T-helper 1 cell treated with Interleukin-12 subunit alpha and Interleukin-12 subunit beta and Interleukin-4 antibody, amounts not matched to agents 30 μg/mL and 1 μg/mL, for 36 hours (primary cell): Measurements from ENCODE around the gene AGFG2.

ENCODE experiments used
- H3K27ac Mint-ChIP-seq: one replicate; pipeline ENCODE4 v1.8.0; 2021; ENCODE audit warnings: mild to moderate bottlenecking, mixed read lengths
- H3K27me3 Mint-ChIP-seq: one replicate; pipeline ENCODE4 v1.8.0; 2021; ENCODE audit warnings: low read depth, mixed read lengths
- H3K36me3 Mint-ChIP-seq: one replicate; pipeline ENCODE4 v1.8.0; 2021; ENCODE audit warnings: low read depth, mixed read lengths
- H3K4me1 Mint-ChIP-seq: one replicate; pipeline ENCODE4 v1.8.0; 2021; ENCODE audit warnings: low read depth, mixed read lengths
- H3K4me3 Mint-ChIP-seq: one replicate; pipeline ENCODE4 v1.8.0; 2021; ENCODE audit warnings: mild to moderate bottlenecking, moderate library complexity, mixed read lengths
- H3K9me3 Mint-ChIP-seq: one replicate; pipeline ENCODE4 v1.8.0; 2021; ENCODE audit warnings: mixed read lengths

The AGFG2 gene

GRCh38 chr7:100590077-100590737 lies 51.2 kb downstream of the AGFG2 start:
- H3K27ac Mint-ChIP-seq, result no peak overlapping the region
- H3K9me3 Mint-ChIP-seq, result no peaks in the 10 kb centered on the region
- peaks cover 7% of the 10 kb centered on the region for H3K4me1 Mint-ChIP-seq
- no peaks in the 10 kb centered on the region for H3K36me3 Mint-ChIP-seq
- H3K27me3 Mint-ChIP-seq, result peaks cover 18% of the 10 kb centered on the region
- no peak overlapping the region for H3K4me3 Mint-ChIP-seq

- H3K4me1 Mint-ChIP-seq, result peaks cover 2% of the 10 kb centered on the region
- H3K27me3 Mint-ChIP-seq, result peaks cover 18% of the 10 kb centered on the region
- no peaks in the 10 kb centered on the region for H3K9me3 Mint-ChIP-seq
- no peaks in the 10 kb centered on the region for H3K36me3 Mint-ChIP-seq
- no peak overlapping the region for H3K4me3 Mint-ChIP-seq
- H3K27ac Mint-ChIP-seq, result no peak overlapping the region
These were observed 52.6 kb downstream of the AGFG2 start for GRCh38 chr7:100591596-100591995.

GRCh38 chr7:100595188-100595587 lies 56.2 kb downstream of the AGFG2 start:
- H3K27me3 Mint-ChIP-seq, result peaks cover 9% of the 10 kb centered on the region
- H3K27ac Mint-ChIP-seq, result no peak overlapping the region

GRCh38 chr7:100598425-100598824 lies 59.4 kb downstream of the AGFG2 start:
- no peak overlapping the region for H3K27ac Mint-ChIP-seq
- H3K9me3 Mint-ChIP-seq, result no peaks in the 10 kb centered on the region
- no peak overlapping the region for H3K4me3 Mint-ChIP-seq
- no peaks in the 10 kb centered on the region for H3K36me3 Mint-ChIP-seq
- H3K27me3 Mint-ChIP-seq, result peaks cover 4% of the 10 kb centered on the region
- H3K4me1 Mint-ChIP-seq, result peaks cover 3% of the 10 kb centered on the region

More at GRCh38 chr7:100595188-100595587, 56.2 kb downstream of the AGFG2 start:
- peaks cover 3% of the 10 kb centered on the region for H3K4me1 Mint-ChIP-seq
- H3K36me3 Mint-ChIP-seq, result no peaks in the 10 kb centered on the region
- H3K9me3 Mint-ChIP-seq, result no peaks in the 10 kb centered on the region
- H3K4me3 Mint-ChIP-seq, result no peak overlapping the region

- Mint-ChIP-seq H3K4me1 (peaks cover 7% of the 10 kb centered on the region), H3K9me3 (no peaks in the 10 kb centered on the region), H3K27ac (no peak overlapping the region), H3K4me3 (no peak overlapping the region), H3K27me3 (peaks cover 2% of the 10 kb centered on the region), H3K36me3 (no peaks in the 10 kb centered on the region)
These were observed 61.1 kb downstream of the AGFG2 start for GRCh38 chr7:100599911-100600729.

GRCh38 chr7:100600730-100601038 lies 61.7 kb downstream of the AGFG2 start:
- H3K27ac Mint-ChIP-seq, result no peak overlapping the region
- H3K4me3 Mint-ChIP-seq, result no peak overlapping the region
- H3K36me3 Mint-ChIP-seq, result no peaks in the 10 kb centered on the region
- H3K4me1 Mint-ChIP-seq, result peaks cover 10% of the 10 kb centered on the region
- H3K27me3 Mint-ChIP-seq, result peaks cover 4% of the 10 kb centered on the region
- H3K9me3 Mint-ChIP-seq, result no peaks in the 10 kb centered on the region

- no peak overlapping the region for H3K27ac Mint-ChIP-seq
- peak overlapping the region; percentile 77 for H3K4me3 Mint-ChIP-seq
- H3K27me3 Mint-ChIP-seq, result peaks cover 14% of the 10 kb centered on the region
- peaks cover 10% of the 10 kb centered on the region for H3K4me1 Mint-ChIP-seq
- H3K36me3 Mint-ChIP-seq, result no peaks in the 10 kb centered on the region
- no peaks in the 10 kb centered on the region for H3K9me3 Mint-ChIP-seq
These were observed 64.1 kb downstream of the AGFG2 start for GRCh38 chr7:100602889-100603725.

GRCh38 chr7:100603726-100604027 lies 64.7 kb downstream of the AGFG2 start:
- peaks cover 14% of the 10 kb centered on the region for H3K27me3 Mint-ChIP-seq
- H3K9me3 Mint-ChIP-seq, result no peaks in the 10 kb centered on the region
- H3K36me3 Mint-ChIP-seq, result no peaks in the 10 kb centered on the region
- peak overlapping the region; percentile 87 for H3K27ac Mint-ChIP-seq
- H3K4me3 Mint-ChIP-seq, result peak overlapping the region; percentile 77
- H3K4me1 Mint-ChIP-seq, result peaks cover 7% of the 10 kb centered on the region

- peaks cover 7% of the 10 kb centered on the region for H3K4me1 Mint-ChIP-seq
These were observed 65.3 kb downstream of the AGFG2 start for GRCh38 chr7:100604028-100604975.

GRCh38 chr7:100604976-100605911 lies 66.2 kb downstream of the AGFG2 start:
- H3K27ac Mint-ChIP-seq, result no peak overlapping the region

More at GRCh38 chr7:100604028-100604975, 65.3 kb downstream of the AGFG2 start:
- H3K27ac Mint-ChIP-seq, result peak overlapping the region; percentile 87
- peak overlapping the region; percentile 83 for H3K4me3 Mint-ChIP-seq
- H3K9me3 Mint-ChIP-seq, result no peaks in the 10 kb centered on the region
- no peaks in the 10 kb centered on the region for H3K36me3 Mint-ChIP-seq
- H3K27me3 Mint-ChIP-seq, result peaks cover 14% of the 10 kb centered on the region

GRCh38 chr7:100606313-100606712 lies 67.3 kb downstream of the AGFG2 start:
- Mint-ChIP-seq H3K27ac (no peak overlapping the region), H3K27me3 (peaks cover 14% of the 10 kb centered on the region), H3K4me1 (peaks cover 9% of the 10 kb centered on the region), H3K9me3 (no peaks in the 10 kb centered on the region), H3K4me3 (no peak overlapping the region), H3K36me3 (no peaks in the 10 kb centered on the region)

More at GRCh38 chr7:100604976-100605911, 66.2 kb downstream of the AGFG2 start:
- Mint-ChIP-seq H3K27me3 (peaks cover 14% of the 10 kb centered on the region), H3K36me3 (no peaks in the 10 kb centered on the region), H3K4me1 (peaks cover 7% of the 10 kb centered on the region), H3K4me3 (peak overlapping the region; percentile 83), H3K9me3 (no peaks in the 10 kb centered on the region)

- Mint-ChIP-seq H3K4me1 (peaks cover 9% of the 10 kb centered on the region), H3K27me3 (peaks cover 14% of the 10 kb centered on the region), H3K9me3 (no peaks in the 10 kb centered on the region), H3K4me3 (no peak overlapping the region), H3K27ac (no peak overlapping the region), H3K36me3 (no peaks in the 10 kb centered on the region)
These were observed 68.1 kb downstream of the AGFG2 start for GRCh38 chr7:100607111-100607510.

GRCh38 chr7:100609958-100610357 lies 71.0 kb downstream of the AGFG2 start:
- Mint-ChIP-seq H3K9me3 (no peaks in the 10 kb centered on the region), H3K27ac (no peak overlapping the region), H3K36me3 (peaks cover 5% of the 10 kb centered on the region), H3K4me3 (no peak overlapping the region), H3K4me1 (peaks cover 13% of the 10 kb centered on the region), H3K27me3 (peaks cover 14% of the 10 kb centered on the region)
